SJSA1 (cell line): ENCODE data around the gene CHCHD10. TPM values are rescaled to one million over a fixed set of nuclear protein-coding genes. Genes with fewer than 3 reads are reported as not detected.
A peak's percentile ranks its signal among the peaks of the same experiment; 100 is the strongest.

ENCODE experiments used
- DNase-seq, 2 experiments: peaks; one replicate each; pipeline ENCODE4 v3.0.0-alpha.2; 2015 to 2020; ENCODE audit warnings: low spot score in 2 of 2, low read depth in 1 of 2
- H3K27ac ChIP-seq: fragments of 250-450 bp; sonication (Bioruptor Pico); 2 replicates; pipeline ENCODE4 v1.5.1; 2020; ENCODE audit warnings: mild to moderate bottlenecking, moderate library complexity
- H3K27me3 ChIP-seq: fragments of 250-450 bp; sonication (Bioruptor Pico); replicated peaks from 2 replicates; pipeline ENCODE4 v1.5.1; 2020; ENCODE audit warnings: mild to moderate bottlenecking, moderate library complexity
- H3K36me3 ChIP-seq: fragments of 250-450 bp; sonication (Bioruptor Pico); 2 replicates; pipeline ENCODE4 v1.5.1; 2020; ENCODE audit warnings: mild to moderate bottlenecking
- H3K4me1 ChIP-seq: fragments of 250-450 bp; sonication (Bioruptor Pico); replicated peaks from 2 replicates; pipeline ENCODE4 v1.6.1; 2021; ENCODE audit warnings: mild to moderate bottlenecking
- H3K4me3 ChIP-seq: fragments of 250-450 bp; sonication (Bioruptor Pico); 2 replicates; pipeline ENCODE4 v1.5.1; 2020; ENCODE audit warnings: mild to moderate bottlenecking
- H3K9me3 ChIP-seq: fragments of 250-450 bp; sonication (Bioruptor Pico); replicated peaks from 2 replicates; pipeline ENCODE4 v1.5.1; 2020; ENCODE audit warnings: mild to moderate bottlenecking
- total RNA-seq: library from RNA; depleted of rRNA; stranded (reverse); fragments of >200 nt; shearing (Covaris generic); gene quantifications from 2 replicates; pipeline ENCODE4 v1.2.3, GENCODE V29; 2014

The CHCHD10 gene
- total RNA-seq, 1 experiment from 2014 or later = 6.4 TPM

GRCh38 chr22:23754980-23755636 lies 12.7 kb downstream of the CHCHD10 start:
- Histone ChIP-seq H3K4me3 (no peak overlapping the region), H3K36me3 (no peaks in the 10 kb centered on the region), H3K27ac (no peak overlapping the region), H3K4me1 (peaks cover 16% of the 10 kb centered on the region), H3K27me3 (no peaks in the 10 kb centered on the region), H3K9me3 (peaks cover 4% of the 10 kb centered on the region)
- peak in 1 of 2 experiments; percentile 23 for DNase-seq

DNA sequence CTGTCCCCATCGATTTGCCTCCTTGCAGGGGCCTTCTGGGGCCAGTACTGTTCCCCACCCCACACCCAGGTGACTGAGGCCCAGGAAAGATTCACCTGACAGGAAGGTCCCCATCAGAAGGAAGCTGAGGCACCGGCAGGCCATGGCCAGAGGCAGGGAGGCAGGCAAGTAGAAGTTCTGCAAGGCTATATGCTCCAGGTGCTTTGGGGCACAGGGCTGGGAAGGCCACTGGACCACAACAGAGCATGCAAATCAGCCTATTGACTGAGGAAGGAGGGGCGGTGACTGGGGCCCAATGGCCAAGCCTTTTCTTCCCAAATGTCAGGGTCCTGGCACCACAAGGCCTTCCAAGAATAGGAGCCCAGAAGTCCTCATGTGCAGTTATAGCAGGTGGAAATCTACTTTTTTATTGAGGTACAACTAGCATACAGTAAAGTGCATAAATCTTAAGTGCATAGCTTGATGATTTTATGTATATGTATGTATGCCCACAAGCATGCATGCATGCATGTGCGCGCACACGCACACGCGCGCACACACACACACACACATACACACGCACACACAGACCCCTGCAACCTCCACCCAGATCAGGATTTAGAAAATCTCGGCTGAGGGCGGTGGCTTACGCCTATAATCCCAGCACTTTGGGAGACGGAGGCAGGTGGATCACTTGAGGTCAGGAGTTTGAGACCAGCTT lies 13.4 kb downstream of the CHCHD10 start, which contains the start of gene VPREB3:
VPREB3 (minus strand) TSS at position 206 of the 700 bp plus-strand sequence; CDS start at position 144, 62 bp downstream.
- no peak within 1 kb of the TSS for H3K27ac ChIP-seq
- no peak within 1 kb of the TSS for H3K4me3 ChIP-seq
- peaks cover 4% of the 10 kb centered on the region for H3K9me3 ChIP-seq
- peaks cover 20% of the 10 kb centered on the region for H3K4me1 ChIP-seq
- no peaks in the 10 kb centered on the region for H3K27me3 ChIP-seq
- DNase-seq = no peak
- no peaks in the 10 kb centered on the region for H3K36me3 ChIP-seq

GRCh38 chr22:23753385-23753784 lies 14.4 kb downstream of the CHCHD10 start:
- no peak overlapping the region for H3K27ac ChIP-seq
- H3K27me3 ChIP-seq = no peaks in the 10 kb centered on the region
- H3K9me3 ChIP-seq = peaks cover 4% of the 10 kb centered on the region
- H3K4me3 ChIP-seq = no peak overlapping the region
- H3K4me1 ChIP-seq = peaks cover 20% of the 10 kb centered on the region
- DNase-seq = no peak
- no peaks in the 10 kb centered on the region for H3K36me3 ChIP-seq

DNA sequence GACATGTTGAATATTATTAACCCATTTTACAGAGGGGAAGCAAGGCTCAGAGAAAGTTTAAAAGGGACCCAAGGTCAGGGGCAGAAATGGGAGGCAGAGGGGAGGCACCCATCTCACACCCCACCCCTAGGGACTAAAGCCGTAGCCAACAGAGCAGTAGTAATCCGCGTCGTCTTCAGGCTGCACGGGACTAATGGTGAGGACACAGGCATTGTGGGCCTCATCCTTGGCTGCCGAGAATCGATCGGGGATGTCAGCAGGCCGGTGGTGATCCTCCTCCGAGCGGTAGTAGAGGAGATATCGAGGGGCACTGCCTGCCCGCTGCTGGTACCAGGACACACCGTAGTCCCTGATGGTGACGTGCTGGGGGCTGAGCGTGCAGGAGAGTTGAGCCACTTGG lies 15.0 kb downstream of the CHCHD10 start:
- no peak overlapping the region for H3K27ac ChIP-seq
- H3K36me3 ChIP-seq = no peaks in the 10 kb centered on the region
- no peak overlapping the region for H3K4me3 ChIP-seq
- no peaks in the 10 kb centered on the region for H3K27me3 ChIP-seq
- peaks cover 20% of the 10 kb centered on the region for H3K4me1 ChIP-seq
- peaks cover 4% of the 10 kb centered on the region for H3K9me3 ChIP-seq
- no peak for DNase-seq

DNA sequence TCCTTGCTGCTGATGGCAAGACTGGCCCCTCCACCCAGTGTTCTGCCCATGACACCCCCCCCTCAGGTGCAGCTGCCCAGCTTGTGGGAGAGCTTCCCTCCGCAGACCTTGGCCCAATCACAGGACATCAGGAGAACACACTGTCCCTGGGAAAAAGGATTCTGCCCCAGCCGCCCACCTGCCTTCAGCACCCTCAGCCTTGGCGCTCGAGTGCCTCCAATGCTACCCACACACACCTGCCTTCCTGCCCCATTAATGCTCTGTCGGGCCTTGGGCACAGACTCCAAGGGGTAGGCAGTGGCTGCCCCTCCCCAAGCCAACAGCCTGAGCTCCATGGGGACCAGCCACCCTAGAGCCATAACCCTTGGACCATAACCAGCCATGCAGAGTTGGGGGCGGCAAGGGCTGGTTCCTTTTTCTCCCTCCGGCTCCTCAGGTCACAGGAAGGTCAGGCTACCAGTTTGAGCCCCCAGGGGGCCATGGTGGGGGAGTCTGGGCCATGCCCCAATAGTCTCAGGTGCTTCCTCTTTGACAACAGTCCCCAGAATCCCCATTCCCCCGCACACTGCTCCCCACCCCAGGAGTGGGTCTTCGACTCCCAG lies 15.6 kb downstream of the CHCHD10 start:
- no peak overlapping the region for H3K27ac ChIP-seq
- no peaks in the 10 kb centered on the region for H3K36me3 ChIP-seq
- H3K9me3 ChIP-seq = peaks cover 4% of the 10 kb centered on the region
- no peaks in the 10 kb centered on the region for H3K27me3 ChIP-seq
- DNase-seq = no peak
- H3K4me1 ChIP-seq = peaks cover 20% of the 10 kb centered on the region
- H3K4me3 ChIP-seq = no peak overlapping the region

GRCh38 chr22:23751441-23751996 lies 16.3 kb downstream of the CHCHD10 start:
- DNase-seq = no peak
- Histone ChIP-seq H3K27me3 (no peaks in the 10 kb centered on the region), H3K9me3 (peaks cover 4% of the 10 kb centered on the region), H3K4me3 (peak overlapping the region; percentile 84), H3K36me3 (no peaks in the 10 kb centered on the region), H3K27ac (peak overlapping the region; percentile 82), H3K4me1 (peaks cover 20% of the 10 kb centered on the region)

DNA sequence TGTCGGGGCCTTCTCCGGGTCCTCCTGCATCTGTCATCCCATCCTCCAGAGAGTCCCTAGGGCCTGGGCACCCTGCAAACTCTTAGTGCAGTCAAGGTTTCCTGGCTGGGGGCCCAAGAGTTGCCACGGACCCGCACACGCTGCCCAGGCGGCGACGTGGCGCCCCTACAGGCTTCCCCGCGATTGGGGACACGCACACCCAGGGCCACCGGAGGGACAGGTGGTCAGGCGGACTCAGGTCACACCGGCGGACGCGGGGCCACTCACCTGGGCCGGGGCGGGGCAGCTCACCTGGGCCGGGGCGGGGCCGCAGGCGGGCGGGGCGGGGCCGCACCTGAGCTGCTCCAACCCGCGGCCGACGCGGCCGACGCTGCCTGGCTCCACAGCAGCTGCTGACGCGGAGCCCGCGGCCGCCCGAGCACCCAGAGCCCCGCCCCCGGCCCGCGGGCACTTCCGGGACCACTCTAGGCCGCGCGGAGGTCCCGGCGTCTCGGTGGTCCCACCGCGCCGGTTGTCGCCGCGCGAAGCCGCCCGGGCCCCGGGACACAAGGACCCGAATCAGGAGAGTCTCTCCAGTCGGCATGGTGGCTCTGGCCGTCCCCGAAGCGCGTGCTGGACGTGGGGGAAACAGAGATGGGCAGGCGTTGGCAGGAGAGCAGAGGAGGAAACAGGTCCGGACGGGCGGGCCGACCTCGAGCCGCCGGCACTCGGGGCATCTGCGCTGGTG lies 16.9 kb downstream of the CHCHD10 start, which contains the start of gene ZNF70:
ZNF70 (minus strand) TSS at position 399 of the 727 bp plus-strand sequence. CDS start 5,972 bp downstream, outside the sequence.
- Histone ChIP-seq H3K27ac (peak within 1 kb of the TSS; percentile 82), H3K36me3 (no peaks in the 10 kb centered on the region), H3K4me3 (peak within 1 kb of the TSS; percentile 84), H3K9me3 (peaks cover 4% of the 10 kb centered on the region), H3K4me1 (peaks cover 20% of the 10 kb centered on the region), H3K27me3 (no peaks in the 10 kb centered on the region)
- DNase-seq = peak; percentile 75 to 77

GRCh38 chr22:23750367-23750713 lies 17.4 kb downstream of the CHCHD10 start:
- H3K36me3 ChIP-seq = peaks cover 3% of the 10 kb centered on the region
- H3K27me3 ChIP-seq = no peaks in the 10 kb centered on the region
- no peak for DNase-seq
- H3K27ac ChIP-seq = no peak overlapping the region
- peaks cover 16% of the 10 kb centered on the region for H3K4me1 ChIP-seq
- peak overlapping the region; percentile 84 for H3K4me3 ChIP-seq
- peaks cover 4% of the 10 kb centered on the region for H3K9me3 ChIP-seq

DNA sequence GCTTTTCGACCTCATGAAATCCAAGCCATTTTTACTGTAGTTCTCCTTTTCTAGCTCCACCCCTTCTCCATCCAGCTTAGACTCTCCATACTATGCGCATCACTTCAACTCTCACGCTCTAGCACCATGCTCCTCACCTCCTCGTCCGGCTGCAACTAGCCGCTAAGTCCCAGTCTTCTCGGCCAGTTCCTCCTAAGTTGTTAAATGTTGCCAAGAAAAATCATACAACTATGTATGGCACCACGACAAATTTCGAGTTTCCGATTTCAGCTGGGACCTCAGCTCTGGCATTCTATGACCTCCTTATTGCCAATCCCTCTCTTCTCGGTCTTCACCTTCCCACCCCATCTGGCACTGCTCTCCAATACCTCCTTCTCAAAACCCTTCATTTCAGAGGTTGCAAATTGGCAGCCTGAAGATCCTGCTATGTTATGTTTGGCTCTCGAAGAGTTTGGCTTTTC lies 17.9 kb downstream of the CHCHD10 start:
- H3K27me3 ChIP-seq = no peaks in the 10 kb centered on the region
- peaks cover 8% of the 10 kb centered on the region for H3K36me3 ChIP-seq
- peaks cover 4% of the 10 kb centered on the region for H3K9me3 ChIP-seq
- H3K27ac ChIP-seq = no peak overlapping the region
- H3K4me3 ChIP-seq = peak overlapping the region; percentile 84; the same call in 1 of the 2 replicates
- DNase-seq = no peak
- peaks cover 12% of the 10 kb centered on the region for H3K4me1 ChIP-seq

DNA sequence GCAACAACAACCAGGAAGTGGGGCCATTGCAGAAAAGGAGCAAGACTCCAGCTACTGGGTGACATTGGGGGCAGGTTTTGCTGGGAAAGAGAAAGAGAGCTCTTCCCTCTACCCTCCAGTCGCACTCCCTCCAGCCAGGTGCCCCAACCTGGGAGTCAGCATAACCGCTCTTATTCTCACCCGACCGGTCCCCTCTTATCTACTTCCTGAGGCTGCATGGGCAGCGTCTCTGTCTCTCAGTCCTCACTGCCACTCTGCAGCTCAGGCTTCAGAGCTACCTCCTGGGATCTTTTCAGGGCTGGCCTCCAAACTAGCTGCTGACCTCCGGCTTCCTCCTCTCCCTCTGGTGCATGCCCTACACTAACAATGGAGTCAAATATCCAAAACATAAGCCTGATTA lies 22.0 kb downstream of the CHCHD10 start:
- DNase-seq = no peak
- H3K9me3 ChIP-seq = no peaks in the 10 kb centered on the region
- H3K27me3 ChIP-seq = no peaks in the 10 kb centered on the region
- peaks cover 4% of the 10 kb centered on the region; the same call in 1 of the 2 replicates for H3K4me1 ChIP-seq
- no peak overlapping the region for H3K4me3 ChIP-seq
- H3K27ac ChIP-seq = no peak overlapping the region
- H3K36me3 ChIP-seq = peaks cover 34% of the 10 kb centered on the region

DNA sequence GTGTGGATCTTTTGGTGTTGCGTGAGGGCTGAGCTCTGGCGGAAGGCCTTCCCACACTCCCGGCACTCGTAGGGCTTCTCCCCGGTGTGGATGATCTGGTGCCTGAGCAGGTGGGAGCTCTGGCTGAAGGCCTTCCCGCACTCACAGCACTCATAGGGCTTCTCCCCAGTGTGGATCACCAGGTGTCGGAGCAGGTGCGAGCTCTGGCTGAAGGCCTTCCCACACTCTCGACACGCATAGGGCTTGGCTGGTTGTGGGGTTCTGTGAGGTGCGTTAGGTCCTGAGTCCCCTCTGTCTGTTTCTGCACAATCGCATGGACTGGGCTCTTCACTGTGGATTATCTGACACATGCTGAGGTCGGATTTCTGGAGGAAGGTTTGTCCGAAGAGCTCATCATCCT lies 23.3 kb downstream of the CHCHD10 start:
- H3K36me3 ChIP-seq = peaks cover 34% of the 10 kb centered on the region
- no peak overlapping the region for H3K27ac ChIP-seq
- H3K4me3 ChIP-seq = no peak overlapping the region
- H3K9me3 ChIP-seq = no peaks in the 10 kb centered on the region
- no peak for DNase-seq
- no peaks in the 10 kb centered on the region for H3K4me1 ChIP-seq
- H3K27me3 ChIP-seq = no peaks in the 10 kb centered on the region

GRCh38 chr22:23744001-23744400 lies 23.8 kb downstream of the CHCHD10 start:
- no peak overlapping the region for H3K4me3 ChIP-seq
- H3K27me3 ChIP-seq = no peaks in the 10 kb centered on the region
- no peaks in the 10 kb centered on the region for H3K4me1 ChIP-seq
- no peak for DNase-seq
- H3K27ac ChIP-seq = no peak overlapping the region
- H3K36me3 ChIP-seq = peaks cover 34% of the 10 kb centered on the region
- H3K9me3 ChIP-seq = no peaks in the 10 kb centered on the region

DNA sequence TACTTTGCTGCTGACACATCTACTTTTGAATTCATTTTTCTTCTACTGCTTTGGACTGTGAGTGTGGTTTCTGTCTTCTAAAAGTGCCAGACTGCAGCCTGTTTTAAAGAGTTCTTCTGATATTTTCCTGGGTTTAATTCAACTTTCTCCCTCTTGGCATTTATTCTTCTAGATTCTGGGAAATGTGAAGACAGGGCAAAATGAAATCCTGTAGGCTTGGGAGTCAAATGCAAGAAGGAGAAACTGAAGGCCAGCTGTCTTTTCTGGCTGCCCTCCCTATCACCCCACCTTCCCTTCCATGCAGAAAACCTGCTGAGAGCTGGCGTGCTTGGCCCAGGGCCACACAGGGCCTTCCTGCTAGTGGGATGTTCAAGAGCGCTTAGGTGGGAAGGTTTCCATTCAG lies 24.5 kb downstream of the CHCHD10 start:
- Histone ChIP-seq H3K9me3 (no peaks in the 10 kb centered on the region), H3K36me3 (peaks cover 34% of the 10 kb centered on the region), H3K27me3 (no peaks in the 10 kb centered on the region), H3K4me3 (no peak overlapping the region), H3K4me1 (no peaks in the 10 kb centered on the region), H3K27ac (no peak overlapping the region)
- no peak for DNase-seq
